GM18909 (cell line): ENCODE measurements around the gene NTNG1.

Source experiments
- ATAC-seq: cut with Tn5 transposase; IDR thresholded peaks from one replicate; pipeline ENCODE4 v1.9.1; 2021; ENCODE audit warnings: mild to moderate bottlenecking; ENCODE audit not compliant: unreplicated experiment, poor library complexity

The NTNG1 gene

GRCh38 chr1:107309962-107310361 lies 169.1 kb downstream of the NTNG1 start:
- no peak for ATAC-seq

DNA sequence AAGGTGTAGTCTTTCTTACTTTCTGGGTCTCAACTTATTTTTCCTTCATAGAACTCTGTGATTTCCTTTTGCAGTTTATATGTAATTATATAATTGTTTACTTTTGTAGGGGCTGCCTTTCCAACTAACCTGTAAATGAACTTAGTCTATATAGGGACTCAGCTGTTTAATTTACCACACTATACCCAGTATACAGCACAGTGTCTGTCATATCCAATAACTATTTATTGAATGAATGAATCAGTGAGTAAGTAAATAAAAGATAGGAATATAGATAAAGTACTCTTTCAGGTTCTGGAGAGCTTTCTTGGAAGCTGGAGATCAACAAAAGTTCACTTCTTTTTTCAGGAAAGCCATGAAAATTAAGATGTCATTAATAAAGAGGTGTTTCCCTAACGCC lies 174.8 kb downstream of the NTNG1 start:
- no peak for ATAC-seq

DNA sequence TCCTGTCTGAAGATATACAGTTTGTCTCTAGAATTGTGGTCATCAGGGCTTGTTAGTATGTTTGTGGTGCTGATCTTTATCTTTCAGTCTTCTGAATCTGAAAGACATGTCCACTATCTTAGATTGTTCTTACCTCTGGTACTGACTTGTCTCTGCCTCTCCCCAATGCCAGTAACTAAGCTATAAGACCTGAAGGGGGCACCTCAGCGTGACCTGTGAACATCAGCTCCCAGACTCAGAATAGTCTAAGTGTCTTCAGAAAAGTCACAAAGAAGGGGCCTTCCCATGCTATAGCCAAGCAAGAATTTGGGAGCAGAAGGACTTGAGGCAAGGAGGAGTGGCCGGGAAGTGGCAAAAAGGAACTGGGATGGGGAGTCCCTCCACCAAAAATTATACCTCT lies 178.1 kb downstream of the NTNG1 start:
- no peak for ATAC-seq

DNA sequence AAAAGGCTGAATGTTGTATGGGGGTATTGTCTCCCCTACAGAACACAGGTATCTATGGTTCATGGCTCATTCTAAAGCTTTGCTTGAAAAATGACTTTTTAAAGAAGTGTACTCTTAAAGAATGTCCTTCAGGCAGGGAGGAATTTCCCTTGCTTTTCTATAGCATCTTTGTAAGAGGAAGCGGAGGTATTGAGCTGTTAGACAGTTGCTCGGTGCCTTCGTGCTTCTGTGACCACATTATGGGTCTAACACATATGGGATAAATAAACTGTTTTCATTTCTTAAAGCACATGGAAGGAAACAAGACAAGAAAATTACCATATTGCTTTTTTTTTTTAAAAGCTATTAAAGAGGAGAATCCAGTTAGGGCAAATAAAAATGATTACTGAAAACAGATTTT lies 182.9 kb downstream of the NTNG1 start:
- no peak for ATAC-seq

DNA sequence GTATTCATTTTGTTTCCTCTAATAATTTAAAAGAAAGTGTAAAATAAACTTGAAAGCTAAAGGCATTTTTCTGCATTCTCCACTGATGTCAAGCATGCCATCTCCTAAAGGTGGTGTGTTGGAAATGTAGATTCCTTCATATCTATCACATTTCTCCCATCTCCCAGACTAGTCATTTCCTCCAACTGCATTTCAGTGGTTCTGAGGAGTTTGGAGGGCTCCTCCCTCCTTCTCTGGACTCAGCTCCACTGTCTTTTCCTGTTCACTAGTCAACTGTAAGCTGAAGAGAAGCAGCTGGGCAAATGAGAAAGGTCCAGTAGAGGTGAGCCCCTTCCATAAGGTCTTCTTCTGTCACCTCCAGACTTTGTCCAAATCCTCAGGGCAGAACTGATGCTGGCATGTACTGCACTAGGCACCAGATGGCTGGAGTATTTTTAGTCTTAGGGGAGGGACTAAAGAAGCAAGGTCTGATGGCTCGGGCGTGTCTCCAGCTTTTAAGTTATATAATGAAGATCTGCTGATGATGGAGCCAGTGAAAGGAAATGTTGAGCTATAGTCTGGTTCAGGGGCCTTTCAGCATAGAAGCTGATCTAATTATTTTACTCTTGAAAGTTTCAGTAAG lies 186.1 kb downstream of the NTNG1 start:
- no peak for ATAC-seq

GRCh38 chr1:107327446-107327845 lies 186.6 kb downstream of the NTNG1 start:
- ATAC-seq, result no peak

GRCh38 chr1:107328087-107328486 lies 187.2 kb downstream of the NTNG1 start:
- ATAC-seq, result no peak

DNA sequence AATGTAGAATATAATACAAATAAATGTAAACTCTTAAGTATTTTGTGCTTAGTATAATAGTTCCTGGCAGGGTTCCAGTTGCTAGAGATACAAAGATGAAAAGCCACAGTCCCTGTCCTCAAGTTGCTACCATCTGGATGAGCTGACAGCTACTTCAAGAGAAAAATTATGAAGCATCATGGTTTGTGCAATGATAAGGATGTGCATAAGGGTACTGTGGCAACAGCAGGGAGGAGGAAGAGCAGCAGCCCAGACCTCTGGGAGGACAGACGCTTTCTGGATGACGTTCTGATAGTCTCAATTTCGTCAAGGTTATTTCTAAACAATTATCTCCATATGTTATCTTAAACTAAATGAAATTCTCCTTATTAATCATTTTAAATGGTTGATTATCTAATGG lies 198.9 kb downstream of the NTNG1 start:
- ATAC-seq, result no peak

GRCh38 chr1:107342316-107342715 lies 201.5 kb downstream of the NTNG1 start:
- no peak for ATAC-seq

DNA sequence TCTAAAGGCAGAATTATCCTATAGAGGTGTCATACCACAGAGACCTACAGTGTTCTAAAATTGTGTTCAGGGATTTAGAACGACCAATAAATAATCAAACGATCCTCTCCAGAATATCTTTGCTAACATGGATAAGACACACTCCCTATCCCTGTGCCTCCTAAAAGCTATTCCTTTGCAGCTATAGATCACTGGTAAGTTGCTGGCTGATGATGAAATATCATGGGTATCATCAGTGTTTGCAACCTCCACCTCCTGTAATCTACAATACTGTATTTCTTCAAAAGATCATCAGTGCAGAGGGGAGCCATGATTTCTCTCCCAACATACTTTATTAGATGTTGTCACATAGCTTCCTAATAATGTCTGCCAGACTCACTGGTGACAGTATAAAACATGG lies 201.9 kb downstream of the NTNG1 start:
- ATAC-seq, result no peak

GRCh38 chr1:107343601-107344000 lies 202.8 kb downstream of the NTNG1 start:
- no peak for ATAC-seq

GRCh38 chr1:107344268-107344760 lies 203.5 kb downstream of the NTNG1 start:
- no peak for ATAC-seq

- no peak for ATAC-seq
Observed at GRCh38 chr1:107344836-107345235, 204.0 kb downstream of the NTNG1 start.

DNA sequence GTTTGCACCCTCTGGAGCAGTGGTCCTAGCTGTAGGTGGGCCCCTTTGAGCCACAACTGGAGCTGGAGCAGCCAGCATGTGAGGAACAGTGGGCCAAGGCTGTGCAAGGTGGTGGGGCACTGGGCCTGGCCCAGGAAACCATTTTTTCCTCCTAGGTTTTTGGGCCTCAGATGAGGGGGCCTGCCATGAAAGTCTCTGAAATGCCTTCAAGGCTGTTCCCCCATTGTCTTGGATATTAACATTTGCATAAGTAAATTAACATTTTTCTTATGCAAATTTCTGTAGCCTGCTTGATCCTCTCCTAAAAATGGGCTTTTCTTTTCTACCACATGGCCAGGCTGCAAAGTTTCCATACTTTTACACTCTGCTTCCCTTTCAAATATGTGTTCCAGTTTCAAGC lies 212.0 kb downstream of the NTNG1 start:
- ATAC-seq, result no peak

- no peak for ATAC-seq
Observed at GRCh38 chr1:107357376-107357775, 216.5 kb downstream of the NTNG1 start.

GRCh38 chr1:107358619-107359327 lies 217.9 kb downstream of the NTNG1 start:
- ATAC-seq, result no peak

GRCh38 chr1:107359472-107360241 lies 218.8 kb downstream of the NTNG1 start:
- ATAC-seq, result no peak

DNA sequence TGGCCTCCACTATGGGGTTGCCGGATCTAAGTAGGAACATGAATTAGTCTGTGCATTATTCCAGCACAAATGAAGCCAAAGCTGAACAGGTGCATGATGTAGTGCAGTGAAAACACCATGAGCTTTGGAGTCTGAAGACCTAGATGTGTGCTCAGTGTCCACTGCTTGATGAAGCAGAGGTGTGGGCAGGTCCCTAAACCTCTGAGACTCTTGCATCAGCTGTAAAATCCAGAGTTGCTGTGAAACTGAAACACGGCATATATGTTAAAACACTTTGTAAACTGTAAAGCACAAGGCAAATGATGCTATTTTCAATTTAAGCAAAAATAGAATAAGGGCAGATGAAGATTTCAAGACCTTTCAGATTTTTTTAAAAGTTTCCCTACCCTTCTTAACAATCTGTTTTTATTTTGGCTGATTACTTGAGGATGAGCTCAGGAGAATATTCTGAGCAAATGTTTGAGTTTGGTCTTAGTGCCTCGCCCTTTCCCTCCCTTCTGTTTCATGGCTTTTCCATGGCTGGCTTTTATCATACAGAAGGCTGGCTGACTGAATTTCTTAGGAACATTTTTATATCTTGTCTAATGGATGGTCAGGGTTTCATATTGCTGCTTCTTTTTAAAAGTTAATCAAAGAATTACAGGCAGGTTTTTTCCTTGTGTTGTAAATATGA lies 221.8 kb downstream of the NTNG1 start:
- no peak for ATAC-seq

- ATAC-seq, result no peak
Observed at GRCh38 chr1:107363154-107363553, 222.3 kb downstream of the NTNG1 start.

DNA sequence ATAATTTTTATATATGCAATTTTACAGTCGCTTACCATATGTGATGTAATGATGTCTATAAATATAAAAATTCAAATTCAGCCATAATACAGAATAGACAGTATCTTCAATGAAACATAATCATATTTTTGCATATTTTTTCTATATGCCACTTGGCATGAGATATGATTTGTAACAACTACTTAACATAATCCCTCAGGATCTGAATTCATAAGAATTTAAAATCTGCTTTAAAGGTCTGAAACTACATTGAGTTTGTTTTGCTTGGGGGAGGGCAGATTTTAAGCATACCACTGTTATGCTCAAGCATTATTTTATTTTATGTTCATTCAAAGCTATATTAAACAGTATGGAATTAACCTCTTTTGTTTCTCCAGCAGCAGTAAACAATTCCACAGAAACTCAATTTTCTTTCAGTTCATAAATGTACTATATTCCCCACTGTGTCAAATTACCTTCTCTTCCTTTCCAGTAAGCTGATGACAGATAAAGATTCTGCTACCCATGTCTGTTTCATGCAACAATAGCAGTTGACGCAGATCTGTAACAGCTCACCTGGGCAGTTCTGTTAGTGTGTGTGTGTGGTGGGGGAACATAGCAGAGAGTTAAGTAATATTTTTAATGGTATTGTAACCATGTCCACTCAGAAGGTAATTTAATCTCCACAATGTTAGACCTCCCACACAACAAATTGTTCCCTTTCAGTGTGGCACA lies 224.8 kb downstream of the NTNG1 start:
- no peak for ATAC-seq
